SKM-1 treated with dmso at 0.1 percent for 144 hours (cell line): Measurements from ENCODE around the gene IMMT.

Experiments used
- DNase-seq: peaks from one replicate; lab custom pipeline; 2025; ENCODE audit not compliant: unreplicated experiment; lab: John Stamatoyannopoulos, UW

IMMT gene

DNA sequence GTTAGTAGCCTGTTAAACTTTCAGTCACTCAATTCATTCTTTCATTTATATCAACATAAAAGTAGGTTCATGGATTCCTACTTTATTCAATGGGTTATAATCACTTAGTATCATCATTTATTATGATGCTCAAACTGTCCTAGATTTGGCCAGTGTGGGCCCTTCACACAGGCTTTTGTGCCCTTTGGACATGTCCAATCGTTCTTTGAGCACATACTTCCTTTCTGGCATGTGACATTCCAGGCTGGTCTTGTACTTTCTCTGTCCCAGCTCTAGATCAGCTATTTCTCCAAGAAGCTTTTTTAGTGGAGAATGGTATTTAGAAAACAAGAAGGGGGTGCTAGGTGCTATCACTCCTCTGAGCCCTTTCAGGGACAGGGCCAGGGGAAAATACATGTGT, 101.0 kb downstream of the IMMT start:
- DNase-seq, result no peak
